GM23338 (cell line): ENCODE data around the gene SLC30A5. TPM values are rescaled to one million over a fixed set of nuclear protein-coding genes. Genes with fewer than 3 reads are reported as not detected.

Source experiments
- ATAC-seq: fragments of 200-7000 bp; cut with Tn5 transposase; 3 replicates; pipeline ENCODE4 v1.9.1; 2020
- DNase-seq: peaks from one replicate; pipeline ENCODE4 v3.0.0-alpha.2; 2015; ENCODE audit warnings: low spot score
- H2AFZ ChIP-seq: fragments of 200-600 bp; sonication (generic); 2 replicates; pipeline ENCODE4 v1.8.0; 2016; ENCODE audit warnings: antibody characterized with exemption, mild to moderate bottlenecking, moderate library complexity
- H3F3A ChIP-seq: fragments of 200-600 bp; sonication (generic); replicated peaks from 2 replicates; pipeline ENCODE4 v1.8.0; 2017; ENCODE audit warnings: antibody characterized with exemption, mixed run types, low read depth
- H3K27ac ChIP-seq: fragments of 200-600 bp; sonication (generic); 2 replicates; pipeline ENCODE4 v1.6.1; 2016; ENCODE audit warnings: low read depth
- H3K27me3 ChIP-seq: fragments of 200-600 bp; sonication (generic); 2 replicates; pipeline ENCODE4 v1.8.0; 2016; ENCODE audit warnings: mild to moderate bottlenecking, mixed run types, moderate library complexity; ENCODE audit not compliant: insufficient read depth
- H3K36me3 ChIP-seq: fragments of 200-600 bp; sonication (generic); 2 replicates; pipeline ENCODE4 v1.8.0; 2016; ENCODE audit warnings: mild to moderate bottlenecking; ENCODE audit not compliant: insufficient read depth
- H3K4me1 ChIP-seq: fragments of 200-600 bp; sonication (generic); 2 replicates; pipeline ENCODE4 v1.8.0; 2016; ENCODE audit warnings: mild to moderate bottlenecking, moderate library complexity; ENCODE audit not compliant: insufficient read depth
- H3K4me2 ChIP-seq: fragments of 200-600 bp; sonication (generic); 2 replicates; pipeline ENCODE4 v1.7.1; 2017; ENCODE audit warnings: mixed run types
- H3K4me3 ChIP-seq: fragments of 200-600 bp; sonication (generic); 2 replicates; pipeline ENCODE4 v1.6.1; 2016; ENCODE audit warnings: mixed run types
- H3K79me2 ChIP-seq: fragments of 200-600 bp; sonication (generic); replicated peaks from 2 replicates; pipeline ENCODE4 v1.8.0; 2017; ENCODE audit warnings: mild to moderate bottlenecking; ENCODE audit not compliant: insufficient read depth
- H3K9me2 ChIP-seq: fragments of 200-600 bp; sonication (generic); 2 replicates; pipeline ENCODE4 v1.8.0; 2017; ENCODE audit not compliant: insufficient read depth
- H4K20me1 ChIP-seq: fragments of 200-600 bp; sonication (generic); replicated peaks from 2 replicates; pipeline ENCODE4 v1.8.0; 2017; ENCODE audit warnings: mild to moderate bottlenecking; ENCODE audit not compliant: insufficient read depth
- H3K27ac Mint-ChIP-seq: 2 replicates; pipeline ENCODE4 v1.8.0; 2020; ENCODE audit warnings: inconsistent platforms, mild to moderate bottlenecking, moderate library complexity, mixed read lengths
- H3K27me3 Mint-ChIP-seq: 3 replicates; pipeline ENCODE4 v1.8.0; 2022; ENCODE audit warnings: low read depth, mild to moderate bottlenecking, moderate library complexity, mixed read lengths, inconsistent platforms; ENCODE audit not compliant: insufficient read depth, poor library complexity
- H3K36me3 Mint-ChIP-seq: 3 replicates; pipeline ENCODE4 v1.8.0; 2021; ENCODE audit warnings: low read depth, mild to moderate bottlenecking, inconsistent platforms, moderate library complexity, mixed read lengths
- H3K4me1 Mint-ChIP-seq: 3 replicates; pipeline ENCODE4 v1.8.0; 2020; ENCODE audit warnings: mild to moderate bottlenecking, inconsistent platforms, mixed read lengths
- H3K4me3 Mint-ChIP-seq: 3 replicates; pipeline ENCODE4 v1.8.0; 2021; ENCODE audit warnings: moderate library complexity, mild to moderate bottlenecking, inconsistent platforms, mixed read lengths
- H3K9me3 Mint-ChIP-seq: 3 replicates; pipeline ENCODE4 v1.8.0; 2020; ENCODE audit warnings: moderate library complexity, mild to moderate bottlenecking, inconsistent platforms, mixed read lengths
- EZH2 ChIP-seq: fragments of 200-600 bp; sonication (generic); IDR thresholded peaks from one replicate; pipeline ENCODE4 v1.8.0; 2017; ENCODE audit warnings: antibody characterized with exemption, mild to moderate bottlenecking, low read depth; ENCODE audit not compliant: unreplicated experiment
- NANOG ChIP-seq: IDR thresholded peaks from 2 replicates; pipeline ENCODE4 v1.6.1; 2016; ENCODE audit warnings: antibody characterized with exemption, borderline replicate concordance
- STAT1 ChIP-seq: IDR thresholded peaks from one replicate; pipeline ENCODE4 v1.6.1; 2016; ENCODE audit warnings: antibody characterized with exemption; ENCODE audit not compliant: unreplicated experiment
- ZNF331 ChIP-seq: fragments of 250-450 bp; sonication (Bioruptor Pico); IDR thresholded peaks from 2 replicates; pipeline ENCODE4 v1.5.0; 2020; ENCODE audit warnings: low read depth, mild to moderate bottlenecking, moderate library complexity
- polyA plus RNA-seq: library from polyadenylated mRNA; unstranded; fragments of >200 nt; fragmentation: Nextera tagmentation; extraction: Ambion mirVana; gene quantifications from 2 replicates; pipeline ENCODE4 v1.2.1, GENCODE V29; 2016
- total RNA-seq: library from RNA; depleted of rRNA; stranded (reverse); fragments of >200 nt; shearing (Covaris generic); gene quantifications from 2 replicates; pipeline ENCODE4 v1.2.3, GENCODE V29; 2014
- TF ChIP-seq, protein P1 (sequence below), 2 experiments: fragments of 200-600 bp in 1 of 2; sonication (generic) in 1 of 2; conservative IDR thresholded peaks; 2 replicates each; pipeline versions ENCODE4 v1.5.1 to v1.6.1; 2016 to 2017; ENCODE audit warnings: antibody characterized with exemption in 2 of 2, low read depth in 2 of 2, mild to moderate bottlenecking in 2 of 2, moderate library complexity in 1 of 2
- TF ChIP-seq, protein P2 (sequence below): IDR thresholded peaks from 2 replicates; pipeline ENCODE4 v1.6.1; 2016; ENCODE audit warnings: antibody characterized with exemption

SLC30A5 gene
- total and polyA plus RNA-seq, 2 experiments from 2014 or later, result 38.2 to 43.2 TPM

DNA sequence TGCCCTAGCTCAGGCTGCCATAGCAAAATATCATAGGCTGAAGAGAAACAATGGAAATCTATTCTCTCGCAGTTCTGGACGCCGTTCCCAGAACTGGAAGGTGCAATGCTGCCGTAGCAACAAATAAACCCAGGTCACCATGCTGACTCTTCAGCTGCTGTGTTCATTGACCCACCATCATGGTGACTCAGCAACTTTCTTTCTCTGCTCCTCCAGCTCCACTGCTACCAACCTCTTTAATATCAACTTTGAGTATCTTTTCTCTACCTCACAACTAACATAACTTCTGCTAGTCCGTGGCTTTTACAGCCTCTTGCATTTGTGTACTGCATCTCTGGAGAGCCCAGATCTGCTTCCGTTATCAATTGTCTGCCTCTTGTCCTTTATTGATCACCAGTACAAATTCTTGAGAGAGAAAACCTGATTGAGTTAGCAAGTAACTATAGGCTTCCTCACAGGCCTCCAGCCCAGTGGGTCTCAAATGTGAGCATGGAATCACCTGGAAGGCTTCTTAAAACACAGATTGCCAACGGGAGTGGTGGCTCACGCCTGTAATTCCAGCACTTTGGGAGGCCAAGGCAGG is 47.3 kb upstream of the SLC30A5 start:
- no peak for ATAC-seq
- no peaks in the 10 kb centered on the region for H3K27me3 ChIP-seq
- Mint-ChIP-seq H3K9me3 (no peaks in the 10 kb centered on the region), H3K27me3 (peaks cover 5% of the 10 kb centered on the region), H3K27ac (peak overlapping the region; percentile 32; the same call in 1 of the 2 replicates), H3K36me3 (no peaks in the 10 kb centered on the region), H3K4me1 (peaks cover 7% of the 10 kb centered on the region; the same call in 1 of the 3 replicates), H3K4me3 (no peak overlapping the region)
- DNase-seq, result no peak
- TF ChIP-seq ZNF331 (no peak), STAT1 (no peak), EZH2 (no peak), NANOG (no peak)
- TF ChIP-seq, protein P1, sequence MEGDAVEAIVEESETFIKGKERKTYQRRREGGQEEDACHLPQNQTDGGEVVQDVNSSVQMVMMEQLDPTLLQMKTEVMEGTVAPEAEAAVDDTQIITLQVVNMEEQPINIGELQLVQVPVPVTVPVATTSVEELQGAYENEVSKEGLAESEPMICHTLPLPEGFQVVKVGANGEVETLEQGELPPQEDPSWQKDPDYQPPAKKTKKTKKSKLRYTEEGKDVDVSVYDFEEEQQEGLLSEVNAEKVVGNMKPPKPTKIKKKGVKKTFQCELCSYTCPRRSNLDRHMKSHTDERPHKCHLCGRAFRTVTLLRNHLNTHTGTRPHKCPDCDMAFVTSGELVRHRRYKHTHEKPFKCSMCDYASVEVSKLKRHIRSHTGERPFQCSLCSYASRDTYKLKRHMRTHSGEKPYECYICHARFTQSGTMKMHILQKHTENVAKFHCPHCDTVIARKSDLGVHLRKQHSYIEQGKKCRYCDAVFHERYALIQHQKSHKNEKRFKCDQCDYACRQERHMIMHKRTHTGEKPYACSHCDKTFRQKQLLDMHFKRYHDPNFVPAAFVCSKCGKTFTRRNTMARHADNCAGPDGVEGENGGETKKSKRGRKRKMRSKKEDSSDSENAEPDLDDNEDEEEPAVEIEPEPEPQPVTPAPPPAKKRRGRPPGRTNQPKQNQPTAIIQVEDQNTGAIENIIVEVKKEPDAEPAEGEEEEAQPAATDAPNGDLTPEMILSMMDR (conservative IDR thresholded peaks at IDR 0.05; ENCODE audit: low read depth in 2 of 2), result no peak
- TF ChIP-seq, protein P2, sequence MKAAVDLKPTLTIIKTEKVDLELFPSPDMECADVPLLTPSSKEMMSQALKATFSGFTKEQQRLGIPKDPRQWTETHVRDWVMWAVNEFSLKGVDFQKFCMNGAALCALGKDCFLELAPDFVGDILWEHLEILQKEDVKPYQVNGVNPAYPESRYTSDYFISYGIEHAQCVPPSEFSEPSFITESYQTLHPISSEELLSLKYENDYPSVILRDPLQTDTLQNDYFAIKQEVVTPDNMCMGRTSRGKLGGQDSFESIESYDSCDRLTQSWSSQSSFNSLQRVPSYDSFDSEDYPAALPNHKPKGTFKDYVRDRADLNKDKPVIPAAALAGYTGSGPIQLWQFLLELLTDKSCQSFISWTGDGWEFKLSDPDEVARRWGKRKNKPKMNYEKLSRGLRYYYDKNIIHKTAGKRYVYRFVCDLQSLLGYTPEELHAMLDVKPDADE, result no peak
- no peak overlapping the region for H3K27ac ChIP-seq
- H4K20me1 ChIP-seq, result no peaks in the 10 kb centered on the region
- H3K79me2 ChIP-seq, result no peaks in the 10 kb centered on the region
- no peaks in the 10 kb centered on the region for H3K36me3 ChIP-seq
- no peak overlapping the region for H3K4me2 ChIP-seq
- no peaks in the 10 kb centered on the region for H3K9me2 ChIP-seq
- peak overlapping the region; percentile 94 for H2AFZ ChIP-seq
- no peaks in the 10 kb centered on the region for H3K4me1 ChIP-seq
- no peak overlapping the region for H3K4me3 ChIP-seq
- H3F3A ChIP-seq, result no peaks in the 10 kb centered on the region

DNA sequence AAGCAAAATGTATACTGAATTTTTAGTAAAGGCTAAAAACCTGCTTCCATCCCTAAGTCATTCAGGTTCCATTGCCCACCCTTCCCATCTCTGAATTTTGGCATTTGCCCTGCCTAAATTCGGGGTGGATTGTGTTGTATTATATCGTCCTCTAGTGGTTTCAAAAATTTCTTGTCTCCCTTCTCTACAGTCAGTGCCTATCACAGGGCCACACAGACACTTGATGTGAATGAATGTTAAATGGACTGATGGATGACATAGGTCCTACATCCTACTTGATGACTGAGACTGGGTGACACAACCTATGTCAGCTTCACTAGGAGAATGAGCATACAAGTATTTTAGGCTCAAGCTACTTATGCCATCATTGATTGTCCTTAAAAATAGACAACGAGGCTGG is 45.6 kb upstream of the SLC30A5 start:
- Histone ChIP-seq H3K36me3 (no peaks in the 10 kb centered on the region), H3K79me2 (no peaks in the 10 kb centered on the region)

More for the DNA sequence above, 45.6 kb upstream of the SLC30A5 start:
- Mint-ChIP-seq H3K9me3 (no peaks in the 10 kb centered on the region), H3K4me1 (peaks cover 4% of the 10 kb centered on the region; the same call in 1 of the 3 replicates), H3K27me3 (peaks cover 5% of the 10 kb centered on the region), H3K36me3 (no peaks in the 10 kb centered on the region), H3K27ac (no peak overlapping the region), H3K4me3 (no peak overlapping the region)
- H3F3A ChIP-seq, result no peaks in the 10 kb centered on the region
- no peak overlapping the region for H2AFZ ChIP-seq
- H3K4me2 ChIP-seq, result no peak overlapping the region
- no peaks in the 10 kb centered on the region for H3K4me1 ChIP-seq
- TF ChIP-seq, protein P1 (conservative IDR thresholded peaks at IDR 0.05; ENCODE audit: low read depth in 2 of 2), result peak; percentile 63 to 78
- no peak for TF ChIP-seq NANOG
- no peak overlapping the region for H3K27ac ChIP-seq
- H4K20me1 ChIP-seq, result no peaks in the 10 kb centered on the region
- H3K9me2 ChIP-seq, result no peaks in the 10 kb centered on the region
- ATAC-seq, result peak; percentile 79
- H3K4me3 ChIP-seq, result no peak overlapping the region
- no peaks in the 10 kb centered on the region for H3K27me3 ChIP-seq
- peak; percentile 56 for DNase-seq
